ENCODE results near the gene TNFSF8.

TNFSF8 gene, protein sequence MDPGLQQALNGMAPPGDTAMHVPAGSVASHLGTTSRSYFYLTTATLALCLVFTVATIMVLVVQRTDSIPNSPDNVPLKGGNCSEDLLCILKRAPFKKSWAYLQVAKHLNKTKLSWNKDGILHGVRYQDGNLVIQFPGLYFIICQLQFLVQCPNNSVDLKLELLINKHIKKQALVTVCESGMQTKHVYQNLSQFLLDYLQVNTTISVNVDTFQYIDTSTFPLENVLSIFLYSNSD

DNA sequence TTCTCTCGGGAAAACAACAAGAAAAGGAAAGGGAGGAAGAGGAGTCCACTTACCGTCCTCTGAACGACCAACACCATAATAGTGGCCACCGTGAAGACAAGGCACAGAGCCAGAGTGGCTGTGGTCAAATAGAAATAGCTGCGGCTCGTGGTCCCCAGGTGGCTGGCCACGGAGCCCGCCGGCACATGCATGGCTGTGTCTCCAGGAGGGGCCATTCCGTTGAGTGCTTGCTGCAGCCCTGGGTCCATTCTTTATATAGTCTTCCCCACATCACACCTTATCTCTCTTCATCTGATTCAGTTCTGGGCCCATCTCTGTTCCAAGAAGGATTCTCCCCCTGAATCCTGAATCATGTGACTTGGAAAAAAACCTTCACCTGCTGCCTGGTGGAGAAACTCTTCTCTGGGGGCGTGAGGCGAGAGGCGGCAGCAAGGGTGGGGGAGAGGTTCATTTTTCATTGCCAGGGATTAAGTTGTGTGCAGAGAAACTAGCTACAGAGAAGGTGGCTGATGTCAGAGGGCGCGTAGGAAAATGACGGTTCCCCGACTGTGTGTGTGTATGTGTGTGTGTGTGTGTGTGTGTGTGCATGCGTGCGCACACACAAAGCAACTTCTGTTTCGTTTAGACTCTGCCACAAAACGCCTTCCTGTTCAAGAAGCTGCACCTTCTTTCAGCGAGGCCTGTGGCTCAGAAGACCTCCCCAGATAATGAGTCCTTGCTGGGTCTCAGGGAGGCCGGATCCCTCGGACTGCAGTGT, at the start of gene TNFSF8:
TNFSF8 (minus strand) TSS at position 536 of the 757 bp plus-strand sequence; CDS start at position 248, 288 bp downstream.
- FAIRE-seq: no peak

DNA sequence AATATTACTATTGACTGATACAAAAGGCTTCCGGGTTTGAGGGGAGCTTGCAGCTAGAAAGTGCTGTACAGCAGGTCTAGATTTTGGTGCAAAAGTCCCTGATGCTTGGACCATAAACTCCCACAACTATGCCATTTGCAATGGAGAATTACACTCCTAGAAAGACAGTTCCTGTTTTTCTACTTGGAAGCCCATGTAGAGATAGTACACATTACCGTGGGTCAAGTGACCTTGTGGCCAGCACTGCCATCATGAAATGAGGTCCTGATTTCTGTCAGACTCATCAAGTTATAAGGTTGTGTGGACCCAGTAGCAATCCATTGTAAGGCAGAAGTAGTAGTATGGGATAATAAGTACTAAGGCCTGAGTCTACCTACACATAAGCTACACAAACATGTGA, 42.8 kb upstream of the TNFSF8 start:
- no peak for FAIRE-seq

DNA sequence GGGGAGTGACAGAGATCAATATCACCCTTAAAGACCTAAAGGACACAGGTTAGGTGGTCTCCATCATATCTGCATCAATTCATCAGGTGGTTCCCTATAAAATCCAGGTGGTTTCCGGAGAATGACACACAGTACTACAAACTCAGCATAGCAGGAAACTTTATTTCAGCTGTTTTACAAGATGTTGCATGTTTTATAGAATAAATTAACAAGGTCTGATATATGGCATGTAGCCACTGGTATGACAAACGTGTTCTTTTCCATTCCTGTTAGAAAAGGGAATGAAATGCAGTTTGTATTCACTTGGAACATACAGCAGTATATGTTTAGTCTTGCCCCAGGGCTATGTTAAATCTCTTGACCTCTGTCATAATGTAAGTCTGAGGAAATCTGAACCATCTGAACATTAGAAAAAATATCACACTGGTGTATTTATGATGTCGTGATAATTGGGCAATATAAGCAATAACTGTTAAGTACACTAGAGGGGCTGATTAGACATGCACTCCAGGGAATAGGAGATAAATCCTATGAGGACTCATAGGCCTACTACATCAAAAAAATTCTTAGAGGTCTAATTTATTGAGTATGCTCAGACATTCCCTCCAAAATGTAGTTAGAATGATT, 42.2 kb upstream of the TNFSF8 start:
- FAIRE-seq: no peak

DNA sequence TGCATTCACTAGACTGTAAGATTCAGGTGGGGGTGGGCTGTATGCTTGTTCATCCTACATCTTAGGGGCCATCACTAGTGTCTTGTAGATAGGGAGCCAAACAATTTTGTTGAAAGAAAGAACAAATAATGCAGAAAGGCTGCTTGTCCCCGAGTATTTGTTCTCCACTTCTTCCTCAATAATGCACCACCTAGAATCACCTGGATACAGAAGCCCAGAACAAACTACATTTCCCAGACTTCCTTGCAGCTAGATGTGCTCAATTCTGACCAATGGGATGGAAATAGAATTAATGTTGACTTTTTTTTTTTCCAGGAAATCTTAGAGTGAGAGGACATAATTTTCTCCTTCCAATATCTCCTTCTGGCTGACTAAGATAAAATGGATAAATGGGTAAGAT, 38.9 kb upstream of the TNFSF8 start:
- no peak for FAIRE-seq

DNA sequence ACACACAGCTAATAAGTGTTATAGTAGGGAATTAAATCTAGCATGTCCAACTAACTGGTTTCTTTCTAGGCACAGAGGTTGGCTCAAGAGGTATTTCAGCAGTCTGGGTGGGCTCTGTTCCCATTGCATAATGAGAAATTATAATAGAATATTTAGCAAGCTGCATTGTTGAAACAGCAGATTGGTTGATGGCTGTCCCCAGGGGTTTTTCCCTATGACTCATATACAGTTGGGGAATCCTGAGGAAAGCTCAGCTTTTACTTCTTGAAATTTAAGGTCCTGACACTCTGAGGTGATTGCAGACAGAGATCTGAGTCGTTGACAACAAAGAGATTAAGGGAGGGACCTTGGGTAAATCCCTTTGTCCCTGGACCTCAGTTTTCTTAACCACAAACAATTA, 38.3 kb upstream of the TNFSF8 start:
- no peak for FAIRE-seq

DNA sequence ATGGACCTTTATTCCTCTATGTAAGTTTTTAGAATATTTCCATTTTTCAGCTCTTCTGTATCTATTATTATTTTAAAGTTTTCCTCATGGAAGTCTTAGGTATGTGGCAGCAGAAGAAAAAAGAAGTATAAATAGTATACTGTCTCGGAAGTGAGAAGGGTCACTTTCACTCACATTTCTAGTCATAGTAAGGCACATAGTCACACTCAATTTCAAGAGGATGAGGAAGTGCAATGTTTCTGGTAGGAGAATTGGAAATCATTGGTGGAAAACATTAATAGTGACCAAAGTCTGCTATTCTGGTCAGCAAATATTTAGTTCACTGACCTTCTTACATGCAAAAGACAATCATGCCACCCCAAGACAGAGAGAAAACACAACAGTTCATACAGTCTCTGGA, 35.2 kb upstream of the TNFSF8 start:
- FAIRE-seq: no peak

DNA sequence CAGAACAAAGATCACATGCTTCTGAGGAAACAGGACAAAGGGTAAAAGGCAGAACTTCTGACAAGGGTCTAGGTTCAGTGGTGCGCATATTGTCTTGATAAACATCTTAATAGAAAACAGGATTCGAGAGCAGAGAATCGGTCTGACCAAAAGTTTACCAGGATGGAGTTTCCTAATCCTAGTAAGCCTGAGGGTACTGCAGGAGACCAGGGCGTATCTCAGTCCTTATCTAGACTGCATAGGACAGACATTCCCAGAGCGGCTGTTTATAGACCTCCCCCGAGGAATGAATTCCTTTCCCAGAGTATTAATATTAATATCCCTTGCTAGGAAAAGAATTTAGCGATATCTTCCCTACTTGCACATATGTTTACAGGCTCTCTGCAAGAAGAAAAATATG, 32.4 kb upstream of the TNFSF8 start:
- FAIRE-seq: no peak

DNA sequence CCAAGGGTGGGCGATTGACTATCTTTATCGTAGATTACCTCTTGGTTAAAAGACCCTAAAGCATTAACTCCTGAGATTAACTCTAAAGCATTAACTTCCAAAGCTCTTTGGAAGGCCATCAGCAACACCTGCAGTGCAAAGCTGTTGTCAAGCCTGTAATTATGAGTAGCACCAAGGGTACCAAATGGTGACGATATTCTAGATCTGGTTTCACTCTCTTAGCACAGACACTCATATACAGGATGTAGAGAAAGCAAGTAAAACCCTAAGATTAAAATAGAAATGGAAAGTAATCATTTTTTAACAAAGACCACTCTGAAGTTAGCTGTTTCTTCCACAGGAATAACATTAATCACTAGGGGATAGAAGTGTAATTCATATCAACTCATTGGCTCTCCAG, 29.9 kb upstream of the TNFSF8 start:
- FAIRE-seq: no peak

DNA sequence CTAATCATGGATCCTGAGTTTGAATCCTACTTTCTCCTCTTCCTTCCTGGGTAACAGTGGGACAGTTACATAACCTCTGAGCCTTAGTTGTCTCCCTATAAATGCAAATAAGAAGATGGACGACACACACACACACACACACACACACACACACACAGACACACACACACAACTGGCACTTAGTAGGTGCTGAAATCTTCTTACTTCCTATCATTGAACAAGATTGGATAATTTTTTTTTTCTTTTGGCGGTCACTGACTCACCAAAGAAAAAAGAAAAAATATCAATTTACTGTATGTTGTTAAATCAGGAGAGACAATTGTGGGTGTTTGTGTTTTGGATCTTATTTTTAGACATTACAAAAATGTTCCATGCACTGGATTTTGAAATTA, 28.4 kb upstream of the TNFSF8 start:
- no peak for FAIRE-seq

DNA sequence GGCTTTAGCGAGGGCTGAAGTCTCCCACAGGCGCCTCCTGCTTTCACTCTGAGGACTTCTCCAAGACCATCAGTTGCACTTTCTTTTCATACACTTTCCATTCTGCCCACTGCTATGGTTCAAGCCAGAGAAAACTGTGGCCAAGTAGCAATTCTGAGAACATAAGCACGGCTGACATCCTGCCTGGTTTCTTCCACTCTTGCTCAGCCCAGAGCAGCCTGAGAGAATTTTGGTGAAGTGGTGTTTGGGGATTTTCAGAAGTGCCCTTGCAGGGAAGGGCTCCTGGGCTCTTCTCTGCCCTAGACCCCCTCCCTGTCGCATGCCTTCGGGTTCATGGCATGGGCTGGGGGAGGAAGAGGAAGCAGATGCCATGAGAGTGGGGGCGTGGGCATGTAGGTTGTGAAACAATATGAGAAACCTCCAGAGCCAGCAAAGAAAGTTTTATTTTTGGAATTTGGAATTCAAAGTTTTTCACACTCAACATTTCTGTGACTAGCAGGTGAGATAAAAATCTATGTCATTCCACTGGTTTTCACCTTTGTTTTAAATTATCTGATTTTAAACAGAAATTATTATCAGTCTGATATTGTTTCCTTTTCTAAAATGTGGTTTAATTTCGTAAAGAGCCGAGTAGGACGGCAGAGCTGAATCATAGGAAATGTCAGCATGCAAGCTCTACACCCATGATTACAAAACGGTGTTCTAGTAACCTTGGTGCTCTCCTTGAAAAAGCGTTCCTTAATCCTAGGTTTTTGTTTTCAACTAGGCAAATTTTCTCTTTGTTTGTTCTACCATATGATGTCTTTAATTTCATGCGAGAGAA, 27.8 kb upstream of the TNFSF8 start:
- FAIRE-seq: no peak

DNA sequence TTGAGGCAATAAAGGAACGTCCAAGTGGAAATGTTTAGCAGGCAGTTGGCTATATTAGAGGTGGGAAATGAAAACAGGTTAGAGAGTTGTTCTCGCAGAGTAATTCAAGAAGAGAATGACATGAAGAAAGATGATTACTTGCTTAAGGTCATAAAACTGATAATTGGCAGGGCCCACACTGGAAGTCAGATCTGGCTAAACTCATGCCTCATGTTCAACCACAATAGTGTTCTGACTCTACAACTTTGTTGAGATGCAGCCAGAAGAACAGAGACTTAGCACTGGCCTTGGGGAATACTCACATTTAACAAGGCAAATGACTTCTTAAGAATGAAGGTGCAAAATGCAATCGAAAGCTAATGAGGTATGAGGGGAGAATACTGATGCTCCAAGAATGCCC, 27.2 kb upstream of the TNFSF8 start:
- FAIRE-seq: no peak

DNA sequence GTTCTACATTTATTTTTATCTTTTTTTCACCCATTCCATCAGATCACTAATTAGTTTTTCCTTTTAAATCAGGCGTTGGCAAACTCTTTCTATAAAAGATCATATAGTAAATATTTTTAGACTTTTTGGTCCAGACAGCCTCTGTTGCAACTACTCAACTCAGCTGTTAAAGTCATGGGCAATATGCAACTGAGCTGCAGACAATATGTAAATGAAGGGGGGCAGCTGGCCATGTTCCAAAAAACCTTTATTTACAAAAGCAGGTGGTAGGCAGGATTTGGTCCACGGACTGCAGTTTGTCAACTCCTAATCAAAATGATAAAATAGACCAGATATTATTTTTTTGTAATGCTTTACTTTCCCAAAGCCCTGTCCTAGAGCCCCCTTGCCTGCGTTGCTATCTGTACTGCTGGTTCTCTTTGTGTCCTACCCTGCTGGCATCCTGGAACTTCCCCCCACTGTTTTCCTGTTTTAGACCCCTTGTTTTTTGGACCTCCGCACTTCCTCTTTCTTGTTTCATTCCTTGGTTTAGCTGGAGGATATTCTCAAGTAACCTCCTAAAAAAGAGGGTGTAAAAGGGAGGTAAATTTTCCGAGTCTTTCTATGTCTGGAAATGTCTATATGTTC, 24.7 kb upstream of the TNFSF8 start:
- FAIRE-seq: no peak

DNA sequence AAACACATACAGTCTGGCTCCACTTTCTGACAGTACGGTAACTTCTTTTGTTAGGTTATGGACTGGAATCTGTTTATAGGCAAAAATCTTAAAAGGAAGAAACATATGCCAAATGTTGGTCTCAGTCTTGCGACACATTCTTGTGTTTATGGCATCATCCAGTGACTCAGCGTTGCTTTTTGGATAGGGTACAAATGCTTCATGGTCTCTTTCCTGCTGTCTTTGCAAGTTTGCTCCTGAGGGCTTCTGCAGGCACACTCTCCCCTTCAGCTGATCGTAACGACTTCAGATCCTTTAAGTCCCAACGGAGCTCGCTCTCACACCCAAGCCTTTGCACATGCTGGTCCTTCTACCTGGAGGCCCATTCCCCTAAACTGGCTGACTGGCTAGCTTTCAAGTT, 23.6 kb upstream of the TNFSF8 start:
- FAIRE-seq: no peak

DNA sequence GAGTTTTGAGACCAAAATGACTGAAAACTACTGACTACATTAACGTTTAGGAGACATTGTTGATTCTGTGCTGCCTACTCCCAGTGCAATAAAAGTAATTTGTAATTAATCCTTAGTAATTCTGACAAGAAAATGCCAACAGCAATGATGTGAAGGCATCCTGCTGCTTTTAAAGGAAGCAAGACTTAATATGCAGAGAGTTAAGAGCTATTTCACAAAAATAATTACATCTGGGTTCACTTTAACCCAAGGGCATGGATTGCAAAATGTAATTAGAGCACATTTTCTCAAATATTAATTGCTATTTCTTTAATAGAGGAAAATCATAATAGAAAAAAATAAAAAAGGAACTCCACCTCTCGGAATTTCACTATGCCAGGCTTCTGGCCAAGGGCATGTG, 22.7 kb upstream of the TNFSF8 start:
- FAIRE-seq: no peak

DNA sequence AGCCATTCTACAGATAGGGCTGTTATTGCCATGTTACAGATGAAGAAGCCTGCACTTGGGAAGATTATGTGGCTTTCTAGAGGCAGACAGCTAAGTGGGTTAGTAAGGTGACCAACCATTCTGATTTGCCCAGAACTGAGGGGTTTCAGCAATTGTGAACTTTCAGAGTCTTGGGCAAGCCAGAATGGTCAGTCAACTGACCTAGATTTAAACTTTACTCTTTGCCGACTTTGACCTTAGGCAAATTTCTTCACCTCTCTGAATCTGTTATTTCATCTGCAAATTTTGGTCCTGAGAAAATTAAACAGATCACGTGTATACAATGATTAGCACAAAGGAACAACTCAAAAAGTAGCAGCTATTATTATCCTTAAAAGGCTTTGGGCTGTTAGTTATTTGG, 20.4 kb upstream of the TNFSF8 start:
- no peak for FAIRE-seq

DNA sequence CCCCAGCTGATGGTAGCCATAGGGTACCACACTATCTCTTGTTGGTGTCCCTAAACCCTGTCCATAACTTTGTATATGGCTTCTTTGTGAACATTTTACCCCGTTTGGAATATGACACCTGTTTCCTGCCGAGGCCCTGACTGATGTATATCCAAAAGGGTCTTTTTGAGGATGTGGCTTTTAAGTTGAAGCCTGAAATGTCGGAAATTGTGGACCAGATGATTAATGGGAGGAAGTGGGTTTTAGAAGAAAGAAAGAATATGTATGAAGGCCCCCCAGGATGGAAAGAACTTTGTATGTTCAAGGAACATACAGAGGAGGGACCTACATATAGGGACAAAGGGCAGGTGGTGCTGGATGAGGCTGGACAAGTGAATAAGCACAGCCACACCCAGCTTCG, 16.7 kb upstream of the TNFSF8 start:
- no peak for FAIRE-seq

DNA sequence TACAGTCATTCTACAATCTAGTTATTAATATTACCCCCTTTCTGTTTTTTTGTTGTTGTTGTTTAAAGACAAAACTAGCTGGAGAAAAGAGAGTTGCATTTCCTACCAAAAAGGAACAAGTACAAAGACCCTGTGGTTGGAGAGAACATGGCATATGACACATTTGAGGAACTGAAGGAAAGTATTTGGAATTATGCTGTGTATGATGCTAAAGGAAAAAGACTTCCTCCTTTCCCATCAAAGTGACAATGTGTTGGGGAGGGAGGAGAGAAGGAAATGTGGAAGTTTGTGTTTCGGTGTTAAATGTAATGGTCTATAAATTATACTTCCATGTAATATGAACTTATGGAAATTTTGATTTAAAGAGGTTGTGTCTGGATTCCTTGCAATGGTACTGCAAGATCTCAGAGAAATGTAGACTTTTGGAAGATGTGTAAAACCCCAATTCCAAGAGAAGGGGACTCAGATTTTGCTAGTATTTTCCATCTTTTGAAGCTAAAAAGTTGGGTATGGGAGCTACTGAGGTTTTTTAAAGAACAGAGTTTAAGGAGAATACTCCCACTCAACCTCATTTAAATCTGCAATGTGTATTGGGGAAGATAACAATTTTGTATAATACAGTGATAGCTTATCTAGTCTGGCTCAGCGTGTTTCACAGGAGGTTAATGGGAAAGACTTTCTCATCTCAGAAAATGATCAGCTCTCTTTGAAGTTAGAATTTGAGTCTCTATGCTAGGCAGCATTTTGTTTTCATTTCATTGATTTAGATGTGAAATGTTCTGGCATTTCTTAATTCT, 15.4 kb upstream of the TNFSF8 start:
- no peak for FAIRE-seq

DNA sequence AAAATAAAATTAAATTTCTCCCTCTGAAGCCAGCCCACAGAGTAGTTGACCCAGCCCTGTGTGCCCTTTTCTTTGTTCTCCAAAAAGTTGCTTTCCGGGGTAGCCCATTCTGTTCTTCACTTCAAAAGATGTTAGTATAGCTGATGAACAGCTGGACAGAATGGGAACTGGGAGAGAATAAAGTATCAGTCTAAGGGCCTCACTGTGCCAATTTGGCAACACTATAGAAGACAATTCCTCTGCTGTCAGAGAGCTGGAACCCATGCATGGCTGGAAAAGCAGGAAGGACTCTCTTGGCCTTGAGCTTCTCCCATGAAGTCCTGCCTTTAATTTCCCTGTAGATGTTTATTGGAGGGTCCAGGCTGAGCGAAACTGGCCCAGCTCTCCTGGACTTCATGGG, 11.0 kb upstream of the TNFSF8 start:
- no peak for FAIRE-seq

DNA sequence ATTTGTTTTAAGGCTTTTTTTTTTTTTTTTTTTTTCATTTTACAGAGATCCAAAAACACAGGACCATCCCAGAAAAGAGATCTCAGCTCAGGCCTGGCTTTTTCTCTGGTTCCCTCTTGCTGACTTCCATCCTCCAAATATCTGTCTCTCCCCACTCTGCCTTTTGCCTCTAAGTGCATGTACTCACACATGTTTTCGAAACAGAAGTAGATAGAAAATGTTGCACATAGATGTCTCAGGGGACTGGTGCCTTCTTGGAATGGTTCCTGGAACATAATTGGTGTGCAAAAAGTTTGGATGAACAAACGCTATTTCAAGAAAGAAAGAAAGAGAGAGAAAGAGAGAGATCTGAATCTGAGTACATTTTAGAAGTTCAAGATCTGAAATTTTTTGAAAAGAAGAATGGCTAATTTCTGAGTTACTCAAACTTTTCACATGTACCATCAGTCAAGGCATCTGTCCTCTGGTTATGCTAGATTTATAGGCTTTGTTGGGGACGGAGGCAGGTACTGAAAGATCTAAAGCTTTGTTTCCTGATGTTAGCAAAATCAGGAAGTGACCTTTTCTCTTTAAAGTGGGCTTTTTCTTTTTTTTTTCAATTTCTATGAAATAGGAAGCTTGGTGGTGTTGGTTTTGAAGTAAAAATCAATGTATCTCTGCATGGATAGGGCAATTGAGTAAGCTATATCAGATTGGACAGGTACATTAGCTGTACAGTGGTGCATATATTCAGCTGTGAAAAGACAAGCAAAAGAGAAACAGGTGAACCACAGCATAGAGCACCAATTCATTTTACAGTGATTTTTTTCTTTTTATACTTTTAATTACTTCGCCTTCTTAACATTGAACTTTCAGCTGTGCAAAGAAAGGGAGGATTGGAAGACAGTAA, 8.5 kb upstream of the TNFSF8 start:
- no peak for FAIRE-seq

DNA sequence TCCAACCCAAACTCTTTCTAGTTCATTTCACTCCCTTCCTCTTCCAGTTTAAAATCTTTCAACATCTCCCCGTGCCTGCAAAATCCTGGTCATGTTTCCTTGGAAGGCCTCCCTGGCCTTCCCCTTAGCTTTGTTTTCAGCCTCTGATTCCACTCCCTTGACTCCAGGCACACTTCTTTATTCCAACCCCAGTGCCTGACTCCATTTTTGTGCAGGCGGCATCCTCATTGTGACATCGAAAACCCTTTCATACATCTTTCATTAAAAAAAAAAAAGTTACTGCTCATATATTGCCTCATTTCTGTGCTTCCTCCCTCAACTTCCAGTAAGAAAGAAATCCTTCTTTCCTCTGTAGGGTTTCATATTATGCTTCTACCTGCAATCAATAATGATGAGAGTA, 7.1 kb upstream of the TNFSF8 start:
- FAIRE-seq: no peak

DNA sequence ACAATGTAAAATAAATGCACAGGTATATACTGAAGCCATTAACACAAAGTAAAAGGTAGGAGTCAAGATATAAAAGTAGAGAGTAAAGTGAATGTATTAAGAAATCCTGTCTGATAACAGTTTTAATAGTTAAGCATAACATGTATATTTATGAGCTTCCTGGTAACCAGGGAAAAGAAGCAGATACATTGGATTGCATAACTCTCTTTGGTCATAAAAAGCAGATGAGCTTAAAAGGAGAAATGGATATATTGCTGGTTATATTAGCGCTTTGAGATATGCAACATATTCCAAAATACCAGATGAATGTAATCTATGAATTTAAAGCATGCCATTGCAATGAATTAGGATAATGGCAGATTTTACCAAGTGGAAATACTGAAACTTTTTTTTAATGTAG, 6.2 kb upstream of the TNFSF8 start:
- no peak for FAIRE-seq

Measured in colon (tissue), 2 donors.